Transverse colon (tissue), 4 donors: ENCODE measurements around the gene IPO4. TPM values are rescaled to one million over a fixed set of nuclear protein-coding genes. Genes with fewer than 3 reads are reported as not detected.
A peak's percentile ranks its signal among the peaks of the same experiment; 100 is the strongest.

ENCODE experiments used
- DNase-seq: peaks from one replicate; pipeline ENCODE4 v3.0.0-alpha.2; 2019
- H3K27ac ChIP-seq, 4 donors: fragments of 200-600 bp; sonication (generic); 2 replicates each; pipeline ENCODE4 v1.5.1; 2016 to 2018; ENCODE audit warnings: inconsistent platforms in 4 of 4
- H3K27me3 ChIP-seq: fragments of 200-600 bp; sonication (generic); 2 replicates; pipeline ENCODE4 v1.5.1; 2017; ENCODE audit warnings: inconsistent platforms
- H3K36me3 ChIP-seq, 4 donors: fragments of 200-600 bp; sonication (generic); 2 replicates each; pipeline ENCODE4 v1.5.1; 2017 to 2019; ENCODE audit warnings: inconsistent platforms in 4 of 4
- H3K4me1 ChIP-seq, 4 donors: fragments of 200-600 bp; sonication (generic); 2 replicates each; pipeline ENCODE4 v1.5.1; 2017 to 2020; ENCODE audit warnings: inconsistent platforms in 4 of 4
- H3K4me3 ChIP-seq, 4 donors: fragments of 200-600 bp; sonication (generic); 1 replicate in 1 of 4; 2 replicates in 3 of 4; pipeline versions ENCODE4 v1.5.1 to v1.6.1; 2017 to 2019; ENCODE audit warnings: inconsistent platforms in 4 of 4
- H3K9me3 ChIP-seq, 2 donors: fragments of 200-600 bp; sonication (generic); 2 replicates each; pipeline ENCODE4 v1.5.1; 2017 to 2019; ENCODE audit warnings: inconsistent platforms in 2 of 2
- EP300 ChIP-seq: sonication (generic); formaldehyde crosslinking; IDR thresholded peaks from one replicate; pipeline ENCODE4 v1.6.1; 2017; ENCODE audit warnings: antibody characterized with exemption, low read depth
- POLR2A ChIP-seq: fragments of 450-650 bp; IDR thresholded peaks from one replicate; pipeline ENCODE4 v1.6.1; 2016; ENCODE audit warnings: antibody characterized with exemption, mild to moderate bottlenecking, moderate library complexity
- POLR2AphosphoS5 ChIP-seq, 3 donors: sonication (generic); formaldehyde crosslinking; IDR thresholded peaks; one replicate each; pipeline ENCODE4 v1.6.1; 2016; ENCODE audit warnings: antibody characterized with exemption in 3 of 3
- WGBS, 2 donors: methylation state at CpG; one replicate each; pipeline ENCODE4 v1.1.5; 2018; ENCODE audit warnings: low coverage in 1 of 2; 5-methylcytosine and 5-hydroxymethylcytosine counted together
- in situ Hi-C, 4 donors: fragments of 200-750 bp; cut with MboI; loops; one replicate each; pipeline versions ENCODE4 v1.15.0 to v1.15.1; 2017; ENCODE audit warnings: low sequenced_read_pairs in 3 of 4, low pct_ligation_motif_present in 1 of 4, low pct_unique_long_range_greater_than_20kb in 1 of 4
- intact Hi-C: fragments of 100-400 bp; cut with DNase I; formaldehyde crosslinking; loops from one replicate; pipeline ENCODE4 v1.15.1; 2023; ENCODE audit warnings: low total_unique reads
- total RNA-seq, 4 donors: library from RNA; depleted of rRNA; stranded (reverse); fragments of >200 nt; gene quantifications; one replicate each; pipeline ENCODE4 v1.1.0, GENCODE V29; 2016
- TF ChIP-seq, protein P1 (sequence below), 5 experiments: fragments of 200-600 bp in 3 of 5; fragments of 450-650 bp in 2 of 5; sonication (generic) in 3 of 5; IDR thresholded peaks; 1 replicate in 2 of 5; 2 replicates in 3 of 5; pipeline ENCODE4 v1.5.1; 2016 to 2017; ENCODE audit warnings: antibody characterized with exemption in 5 of 5, inconsistent platforms in 3 of 5, mild to moderate bottlenecking in 2 of 5, moderate library complexity in 1 of 5

IPO4 gene
- total RNA-seq, 4 donors from 2014 or later = 10.0 to 60.5 (median 37.3) TPM

GRCh38 chr14:24198814-24199524 is 10.4 kb upstream of the IPO4 start:
- in situ Hi-C loops = no loop called here

GRCh38 chr14:24197056-24197450 is 8.4 kb upstream of the IPO4 start:
- Histone ChIP-seq H3K27ac (peak overlapping the region; percentile 10 to 97 (median 96)), H3K4me1 (peaks cover 20 to 37% (median 25%) of the 10 kb centered on the region in 4 donors), H3K27me3 (no peaks in the 10 kb centered on the region), H3K4me3 (peak overlapping the region in 1 of 4 donors; percentile 81), H3K9me3 (no peaks in the 10 kb centered on the region), H3K36me3 (peaks cover 0 to 6% (median 0%) of the 10 kb centered on the region in 4 donors)
- no peak for DNase-seq
- in situ Hi-C loops = no loop called here
- TF ChIP-seq POLR2AphosphoS5 (IDR thresholded peaks at IDR 0.05) = no peak
- TF ChIP-seq, protein P1, sequence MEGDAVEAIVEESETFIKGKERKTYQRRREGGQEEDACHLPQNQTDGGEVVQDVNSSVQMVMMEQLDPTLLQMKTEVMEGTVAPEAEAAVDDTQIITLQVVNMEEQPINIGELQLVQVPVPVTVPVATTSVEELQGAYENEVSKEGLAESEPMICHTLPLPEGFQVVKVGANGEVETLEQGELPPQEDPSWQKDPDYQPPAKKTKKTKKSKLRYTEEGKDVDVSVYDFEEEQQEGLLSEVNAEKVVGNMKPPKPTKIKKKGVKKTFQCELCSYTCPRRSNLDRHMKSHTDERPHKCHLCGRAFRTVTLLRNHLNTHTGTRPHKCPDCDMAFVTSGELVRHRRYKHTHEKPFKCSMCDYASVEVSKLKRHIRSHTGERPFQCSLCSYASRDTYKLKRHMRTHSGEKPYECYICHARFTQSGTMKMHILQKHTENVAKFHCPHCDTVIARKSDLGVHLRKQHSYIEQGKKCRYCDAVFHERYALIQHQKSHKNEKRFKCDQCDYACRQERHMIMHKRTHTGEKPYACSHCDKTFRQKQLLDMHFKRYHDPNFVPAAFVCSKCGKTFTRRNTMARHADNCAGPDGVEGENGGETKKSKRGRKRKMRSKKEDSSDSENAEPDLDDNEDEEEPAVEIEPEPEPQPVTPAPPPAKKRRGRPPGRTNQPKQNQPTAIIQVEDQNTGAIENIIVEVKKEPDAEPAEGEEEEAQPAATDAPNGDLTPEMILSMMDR (IDR thresholded peaks at IDR 0.05) = no peak
- TF ChIP-seq POLR2A = no peak
- TF ChIP-seq EP300 = no peak
- 78 to 83% methylated on average over 1 to 2 of the region's 2 CpGs for whole genome bisulfite sequencing, 2 donors
- intact Hi-C loops = no loop called here

More at GRCh38 chr14:24198814-24199524, 10.4 kb upstream of the IPO4 start:
- no peak for DNase-seq
- intact Hi-C loops = no loop called here
- Histone ChIP-seq H3K4me3 (no peak overlapping the region), H3K27ac (peak overlapping the region in 1 of 4 donors; percentile 24), H3K27me3 (no peaks in the 10 kb centered on the region), H3K9me3 (no peaks in the 10 kb centered on the region), H3K4me1 (peaks cover 20 to 36% (median 25%) of the 10 kb centered on the region in 4 donors), H3K36me3 (peaks cover 0 to 6% (median 0%) of the 10 kb centered on the region in 4 donors)
- 76 to 85% methylated on average over 5 to 7 of the region's 7 CpGs for WGBS, 2 donors
- TF ChIP-seq POLR2A = no peak
- no peak for TF ChIP-seq EP300

GRCh38 chr14:24196071-24197055 is 7.7 kb upstream of the IPO4 start:
- Histone ChIP-seq H3K27ac (peak overlapping the region; percentile 96 to 98 (median 96)), H3K36me3 (peaks cover 0 to 2% (median 0%) of the 10 kb centered on the region in 4 donors), H3K27me3 (no peaks in the 10 kb centered on the region), H3K4me1 (peaks cover 20 to 37% (median 25%) of the 10 kb centered on the region in 4 donors), H3K9me3 (no peaks in the 10 kb centered on the region), H3K4me3 (peak overlapping the region; percentile 72 to 98 (median 86))
- intact Hi-C loops = no loop called here
- in situ Hi-C loops = no loop called here
- no peak for DNase-seq
- TF ChIP-seq POLR2AphosphoS5 (IDR thresholded peaks at IDR 0.05) (no peak), EP300 (no peak), POLR2A (no peak)
- TF ChIP-seq, protein P1 (IDR thresholded peaks at IDR 0.05) = no peak
- WGBS, 2 donors = 32 to 59% methylated on average over 10 to 33 of the region's 33 CpGs

DNA sequence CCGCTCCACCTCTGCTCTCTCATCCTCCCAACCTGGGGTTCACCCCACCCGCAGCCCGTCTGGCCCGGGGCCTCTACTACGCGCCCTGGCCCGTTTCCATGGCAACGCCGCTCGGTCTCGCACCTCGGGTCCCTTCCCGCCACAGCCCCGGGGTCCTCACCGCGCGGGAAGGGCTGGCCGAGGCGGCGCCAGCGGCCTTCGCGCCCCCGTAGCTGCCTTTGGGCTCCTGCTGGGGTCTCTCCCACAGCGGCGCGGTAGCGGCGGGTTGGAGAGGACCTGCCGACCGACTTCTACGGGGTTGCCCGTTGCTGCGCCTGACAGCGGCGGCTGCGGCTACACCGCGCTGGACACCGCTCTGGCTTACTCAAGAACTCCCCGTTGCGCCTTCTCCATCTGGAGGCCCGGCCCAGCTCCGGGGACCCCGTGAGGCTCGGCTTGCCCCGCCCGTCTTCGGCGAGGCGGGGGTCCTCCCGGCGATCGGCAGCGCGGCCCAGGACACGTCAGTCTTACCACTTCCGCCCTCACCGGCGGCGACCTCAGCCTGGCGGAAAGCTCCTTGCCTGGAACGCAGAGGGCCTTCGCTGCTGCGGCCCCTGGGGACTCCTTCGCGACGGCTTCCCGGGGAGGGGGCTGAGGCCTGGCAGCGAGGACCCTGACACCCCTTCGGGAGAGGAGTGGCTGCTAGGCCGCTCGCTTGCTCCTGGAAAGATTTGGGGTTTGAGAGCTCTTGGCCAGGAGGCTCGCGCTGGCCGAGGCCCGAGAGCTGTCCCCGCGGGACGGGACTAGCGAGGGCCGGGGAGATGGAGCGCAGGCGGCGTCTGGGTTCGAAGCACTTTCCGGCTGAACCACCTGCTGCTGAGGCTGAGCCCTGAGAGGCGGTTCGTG is 6.8 kb upstream of the IPO4 start, which contains the start of gene TM9SF1:
TSS of gene TM9SF1 (minus strand) at position 256 of the 885 bp plus-strand sequence. CDS start 422 bp downstream, outside the sequence.
- peak; percentile 83 for TF ChIP-seq POLR2A
- TF ChIP-seq EP300 = no peak
- TF ChIP-seq POLR2AphosphoS5 (IDR thresholded peaks at IDR 0.05) = peak; percentile 84 to 93 (median 93)
- peak within 1 kb of the TSS; percentile 96 to 98 (median 96) for H3K27ac ChIP-seq
- H3K9me3 ChIP-seq = no peaks in the 10 kb centered on the region
- WGBS, 2 donors = 0 to 4% methylated on average over 12 to 34 of the region's 89 CpGs
- intact Hi-C loops (no loop called here), in situ Hi-C loops (no loop called here)
- DNase-seq = peak; percentile 90
- H3K36me3 ChIP-seq = no peaks in the 10 kb centered on the region
- peak within 1 kb of the TSS; percentile 72 to 98 (median 86) for H3K4me3 ChIP-seq
- H3K4me1 ChIP-seq = peaks cover 20 to 37% (median 25%) of the 10 kb centered on the region in 4 donors
- H3K27me3 ChIP-seq = no peaks in the 10 kb centered on the region
